Activated gamma-delta T cell treated with anti-CD3 and anti-CD28 coated beads, Interleukin-2, amount 50 U/mL, for 16 hours (primary cell): Measurements from ENCODE around the gene DUSP14.
A peak's percentile ranks its signal among the peaks of the same experiment; 100 is the strongest.
"Not testable (repeated sequence)": the region's sequence is repeated elsewhere in the genome, so short reads cannot be mapped to it uniquely, and the experiment has no call there.

Experiments used
- DNase-seq: peaks from one replicate; pipeline ENCODE4 v3.0.0-alpha.2; 2020; ENCODE audit warnings: low read depth

Gene DUSP14, protein sequence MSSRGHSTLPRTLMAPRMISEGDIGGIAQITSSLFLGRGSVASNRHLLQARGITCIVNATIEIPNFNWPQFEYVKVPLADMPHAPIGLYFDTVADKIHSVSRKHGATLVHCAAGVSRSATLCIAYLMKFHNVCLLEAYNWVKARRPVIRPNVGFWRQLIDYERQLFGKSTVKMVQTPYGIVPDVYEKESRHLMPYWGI

DNA sequence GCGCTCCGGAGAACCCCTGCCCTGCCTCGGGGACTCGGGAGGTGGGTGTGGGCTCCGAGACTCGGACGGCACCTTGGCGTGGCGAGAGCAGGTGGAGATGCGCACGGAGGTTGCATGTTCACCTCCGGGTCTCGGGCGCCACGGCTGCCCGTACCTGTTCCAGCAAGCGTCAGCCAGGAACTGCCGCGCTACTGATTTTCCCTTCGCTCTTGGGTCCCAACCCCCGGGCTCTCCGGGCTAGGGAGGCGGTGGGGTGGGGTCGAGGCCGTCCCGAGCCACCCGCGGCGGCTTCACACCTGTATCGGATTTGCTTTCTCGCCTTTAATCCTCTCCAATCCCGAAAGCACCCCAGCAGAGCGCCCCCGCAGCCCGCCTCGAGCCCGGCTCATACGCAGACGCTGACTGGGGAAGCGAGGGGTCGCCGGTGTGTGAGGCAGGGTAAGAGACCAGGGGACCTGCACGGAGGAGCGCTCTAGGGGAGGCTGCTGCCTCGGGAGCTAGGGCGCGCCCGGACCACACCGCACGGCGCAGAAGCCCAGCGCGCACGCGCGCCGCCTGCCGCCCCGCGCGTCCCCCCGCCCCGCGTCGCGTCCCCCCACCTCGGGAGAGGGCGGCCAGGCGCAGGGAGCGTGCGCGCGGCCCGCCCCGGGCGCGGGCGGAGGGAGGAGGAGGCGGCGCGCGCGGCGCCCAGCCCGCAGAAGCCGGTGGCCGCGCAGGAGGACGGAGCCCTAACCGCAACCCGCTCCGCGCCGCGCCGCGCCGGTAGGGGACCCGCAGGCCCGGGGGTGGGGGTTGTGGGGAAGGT is at the start of gene DUSP14:
DUSP14 (plus strand) TSS at position 695 of the 805 bp plus-strand sequence. CDS start 22,382 bp downstream, outside the sequence.
- peak; percentile 73 for DNase-seq

DNA sequence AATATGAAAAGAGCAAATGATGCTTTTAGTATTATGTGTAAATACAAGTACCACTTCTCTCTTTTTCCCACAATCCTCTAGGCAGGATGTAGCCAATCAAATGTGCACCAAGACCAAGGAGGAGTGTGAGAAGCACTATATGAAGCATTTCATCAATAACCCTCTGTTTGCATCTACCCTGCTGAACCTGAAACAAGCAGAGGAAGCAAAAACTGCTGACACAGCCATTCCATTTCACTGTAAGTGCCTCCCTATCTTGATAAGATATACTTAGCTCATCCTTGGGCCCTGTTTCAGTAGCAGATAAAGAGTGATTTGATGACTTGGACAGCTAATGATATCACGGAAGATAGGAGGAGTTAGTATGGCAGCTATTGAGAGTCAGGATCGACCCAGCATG is 49.3 kb upstream of the DUSP14 start:
- no peak for DNase-seq

DNA sequence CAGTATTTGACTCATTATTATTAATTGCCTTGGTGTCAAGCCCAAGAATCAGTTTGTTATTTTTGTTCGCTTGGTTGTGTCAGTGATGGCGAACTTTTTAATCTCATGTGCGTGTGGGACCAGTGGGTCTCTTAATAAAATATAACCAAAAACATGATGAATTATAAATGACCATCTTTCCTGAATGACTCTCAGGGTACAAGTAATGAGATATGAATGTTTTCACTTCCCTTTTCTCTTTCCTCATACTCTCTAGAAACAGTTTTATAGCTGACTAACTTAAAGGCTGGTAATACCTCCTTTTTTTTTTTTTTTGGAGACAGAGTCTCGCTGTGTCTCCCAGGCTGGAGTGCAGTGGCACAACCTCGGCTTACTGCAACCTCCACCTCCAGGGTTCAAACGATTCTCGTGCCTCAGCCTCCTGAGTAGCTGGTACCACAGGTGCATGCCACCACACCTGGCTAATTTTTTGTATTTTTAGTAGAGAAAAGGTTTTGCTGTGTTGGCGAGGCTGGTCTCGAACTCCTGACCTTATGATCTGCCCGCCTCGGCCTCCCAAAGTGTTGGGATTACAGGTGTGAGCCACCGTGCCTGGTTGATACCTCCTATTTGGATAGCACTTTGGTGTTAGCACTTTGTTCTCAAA is 48.2 kb upstream of the DUSP14 start:
- not testable (repeated sequence) for DNase-seq

DNA sequence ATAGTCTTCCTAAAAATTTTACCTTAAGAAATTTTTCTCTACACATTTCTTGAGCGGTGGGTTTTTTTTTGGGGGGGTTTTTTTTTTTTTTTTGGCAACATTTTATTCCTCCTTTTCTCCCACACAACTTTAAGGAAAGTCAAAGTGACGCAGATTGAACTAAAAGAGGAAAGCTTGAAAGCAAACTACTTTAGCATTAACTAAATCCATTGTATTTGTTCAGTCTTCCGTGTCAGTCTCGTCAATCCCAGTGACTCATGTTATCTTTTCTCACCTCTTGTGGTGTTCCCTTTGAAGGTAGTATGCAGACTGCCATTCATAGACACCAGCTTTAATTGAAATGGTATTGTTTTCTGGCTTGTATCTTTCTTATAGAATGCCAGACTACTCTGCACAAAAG is 43.7 kb upstream of the DUSP14 start:
- DNase-seq, result no peak

DNA sequence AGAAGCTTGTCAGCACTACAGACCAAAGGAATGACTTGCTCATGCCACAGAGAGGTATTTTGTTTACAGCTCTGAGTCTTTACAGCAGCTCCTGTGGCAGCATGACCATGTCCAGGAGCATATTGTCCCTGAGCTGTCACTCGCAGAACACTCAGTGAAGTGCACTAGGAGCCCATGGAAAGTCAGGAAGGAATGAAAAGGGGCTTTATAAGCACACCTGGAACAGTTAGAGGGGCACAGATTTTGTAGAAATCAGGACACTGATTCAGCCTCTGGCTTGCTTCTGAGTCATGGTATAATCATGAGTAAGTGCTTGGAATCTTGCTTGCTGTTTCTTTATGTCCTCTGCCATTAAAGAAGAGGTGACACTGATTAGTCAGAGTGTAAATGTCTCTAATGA is 42.0 kb upstream of the DUSP14 start:
- no peak for DNase-seq

DNA sequence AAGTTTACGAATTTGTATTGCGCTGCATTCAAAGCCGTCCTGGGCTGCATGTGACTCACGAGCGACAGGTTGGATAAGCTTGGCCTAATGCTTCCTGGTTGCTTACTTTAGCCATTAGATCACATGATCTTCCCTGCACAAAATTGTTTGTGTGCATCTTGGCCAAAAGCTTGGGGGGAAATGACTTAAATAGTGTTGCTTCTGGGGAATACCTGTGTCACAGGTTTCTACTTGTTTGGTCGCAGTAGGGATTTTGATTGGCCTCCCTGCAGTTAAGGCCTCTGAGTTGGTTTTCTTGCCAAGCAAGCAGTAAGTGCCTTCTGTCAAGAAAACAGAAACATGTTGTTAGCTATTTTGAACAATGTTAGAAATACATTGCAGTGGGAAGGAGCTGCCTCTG is 39.6 kb upstream of the DUSP14 start:
- no peak for DNase-seq

DNA sequence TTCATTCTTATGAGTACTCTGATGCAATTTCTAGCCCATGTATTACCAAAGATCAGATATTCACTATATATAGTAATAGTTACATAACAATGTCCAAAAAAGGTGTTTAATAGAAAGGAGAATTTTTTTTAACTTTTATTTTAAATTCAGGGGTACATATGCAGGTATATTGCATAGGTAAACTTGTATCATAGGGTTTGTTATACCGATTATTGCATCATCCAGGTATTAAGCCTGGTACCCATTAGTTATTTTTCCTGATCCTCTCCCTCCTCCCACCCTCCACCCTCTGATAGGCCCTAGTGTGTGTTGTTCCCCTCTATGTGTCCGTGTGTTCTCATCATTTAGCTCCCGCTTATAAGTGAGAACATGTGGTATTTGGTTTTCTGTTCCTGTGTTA is 31.9 kb upstream of the DUSP14 start:
- not testable (repeated sequence) for DNase-seq

DNA sequence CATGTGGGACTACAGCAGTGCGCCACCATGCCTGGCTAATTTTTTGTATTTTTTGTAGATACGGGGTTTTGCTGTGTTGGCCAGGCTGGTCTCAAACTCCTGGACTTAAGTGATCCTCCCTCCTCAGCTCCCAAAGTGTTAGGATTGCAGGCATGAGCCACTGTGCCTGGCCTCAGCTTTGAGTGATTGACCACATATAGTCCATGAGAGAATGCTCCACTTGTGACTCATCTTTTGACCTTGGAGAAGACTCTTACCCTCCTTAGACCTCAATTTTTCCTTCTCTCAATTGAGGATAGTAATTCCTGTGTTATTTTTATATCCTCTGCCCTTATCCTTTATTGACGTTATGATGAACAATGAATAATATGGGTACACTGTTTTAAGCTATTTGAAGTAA is 30.9 kb upstream of the DUSP14 start:
- no peak for DNase-seq

DNA sequence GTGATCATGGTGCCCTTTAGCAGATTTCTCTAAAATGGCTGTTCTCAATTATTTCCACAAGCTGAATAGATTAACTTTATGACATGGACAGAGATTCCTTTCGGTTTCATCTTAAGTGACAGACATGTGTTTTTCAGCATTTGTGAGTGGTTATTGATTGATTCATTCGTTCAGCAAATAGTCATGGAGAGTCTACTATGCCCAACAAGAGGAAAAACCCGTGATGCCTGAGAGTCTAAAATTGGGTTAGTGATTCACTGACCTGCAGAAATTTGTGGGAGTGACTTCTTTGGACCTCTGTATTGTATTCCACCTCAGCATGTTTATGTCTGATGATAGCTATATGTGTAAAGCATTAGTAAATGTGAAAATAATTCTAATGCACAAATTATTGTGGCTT is 28.0 kb upstream of the DUSP14 start:
- DNase-seq, result no peak

DNA sequence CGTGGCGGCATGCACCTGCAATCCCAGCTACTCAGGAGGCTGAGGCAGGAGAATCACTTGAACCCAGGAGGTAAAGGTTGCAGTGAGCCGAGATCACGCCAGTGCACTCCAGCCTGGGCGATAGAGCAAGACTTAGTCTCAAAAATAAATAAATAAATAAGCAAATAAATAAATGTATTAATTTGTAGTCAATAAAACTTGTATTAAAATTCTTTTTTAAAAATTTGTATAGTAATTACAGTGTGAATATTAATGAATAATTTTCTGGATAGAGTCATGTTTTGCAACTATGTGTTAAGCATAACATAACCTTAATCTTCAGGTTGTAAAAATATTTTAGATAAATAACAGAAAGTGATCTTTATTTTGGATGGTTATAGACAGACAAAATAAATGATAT is 27.2 kb upstream of the DUSP14 start:
- DNase-seq, result no peak

DNA sequence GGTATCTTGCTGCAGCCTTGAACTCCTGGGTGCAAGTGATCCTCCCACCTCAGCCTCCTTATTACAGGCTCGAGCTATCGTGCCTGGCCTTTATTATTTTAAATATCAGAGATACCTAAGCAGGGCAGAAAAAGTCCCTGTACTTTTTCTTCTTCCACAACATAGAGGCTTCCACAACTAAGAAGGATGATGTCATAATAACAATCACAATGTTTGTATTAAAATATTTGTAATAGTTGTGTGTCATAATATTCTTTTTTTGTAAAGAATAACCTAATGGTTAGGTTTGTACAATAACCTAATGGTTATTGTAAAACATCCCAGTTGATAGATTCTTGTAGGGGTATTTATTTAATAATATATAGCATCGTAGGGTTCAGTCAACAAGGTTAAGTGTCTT is 26.7 kb upstream of the DUSP14 start:
- no peak for DNase-seq

DNA sequence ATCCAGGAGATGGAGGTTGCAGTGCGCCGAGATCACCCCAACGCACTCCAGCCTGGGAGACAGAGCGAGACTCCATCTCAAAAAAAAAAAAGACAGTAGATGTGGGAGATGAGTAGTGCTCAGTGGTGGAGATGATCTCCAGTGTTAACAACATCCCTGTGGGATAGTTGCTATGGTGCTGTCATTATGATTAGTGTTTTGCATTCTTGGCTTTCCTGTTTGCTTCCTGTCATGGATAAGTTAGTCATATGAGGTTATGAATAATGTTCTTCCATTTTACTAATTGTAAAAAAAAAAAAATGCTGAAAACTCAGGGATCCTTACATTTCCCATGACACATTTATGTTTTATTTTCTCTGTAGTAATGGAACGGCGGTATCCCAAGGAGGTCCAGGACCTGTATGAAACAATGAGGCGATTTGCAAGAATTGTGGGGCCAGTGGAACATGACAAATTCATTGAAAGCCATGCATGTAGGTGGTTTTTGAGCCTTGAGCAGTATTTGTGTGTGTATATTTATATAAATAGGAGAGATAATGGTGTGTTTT is 24.5 kb upstream of the DUSP14 start:
- no peak for DNase-seq

DNA sequence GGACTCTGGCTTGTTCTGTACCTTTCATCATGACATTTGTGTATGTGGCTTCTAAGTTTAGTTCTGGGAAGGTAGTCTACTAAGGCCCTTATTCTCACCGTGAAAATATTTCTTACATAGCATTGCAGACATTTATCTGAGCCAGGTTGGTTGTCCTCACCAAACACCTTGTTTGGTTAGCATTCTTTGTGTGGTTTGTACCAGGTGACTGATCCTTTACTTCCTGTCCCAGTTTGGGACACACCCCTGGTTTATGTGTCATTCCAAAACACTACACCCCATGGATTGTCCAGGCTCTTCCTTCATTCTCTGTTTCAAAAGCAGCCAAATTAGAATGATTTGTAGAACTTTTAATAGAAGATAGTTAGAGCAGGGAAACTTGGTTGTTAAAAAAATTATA is 23.2 kb upstream of the DUSP14 start:
- no peak for DNase-seq

DNA sequence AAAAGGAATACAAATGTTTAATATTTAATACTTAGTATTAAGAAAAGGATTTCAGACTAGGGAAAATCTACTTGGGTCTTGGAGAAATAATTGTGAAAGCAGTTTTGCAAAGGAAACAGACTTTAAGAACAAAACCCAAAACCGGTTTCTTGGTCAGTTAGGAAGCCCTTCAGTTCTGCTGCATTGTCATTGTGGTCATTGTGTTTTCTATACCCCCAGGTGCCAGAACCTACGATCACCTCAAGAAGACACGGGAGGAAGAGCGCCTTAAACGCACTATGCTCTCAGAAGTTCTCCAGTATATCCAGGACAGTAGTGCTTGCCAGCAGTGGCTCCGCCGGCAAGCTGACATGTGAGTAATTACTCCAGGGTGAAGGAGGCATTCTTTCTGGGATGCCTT is 19.5 kb upstream of the DUSP14 start:
- no peak for DNase-seq

DNA sequence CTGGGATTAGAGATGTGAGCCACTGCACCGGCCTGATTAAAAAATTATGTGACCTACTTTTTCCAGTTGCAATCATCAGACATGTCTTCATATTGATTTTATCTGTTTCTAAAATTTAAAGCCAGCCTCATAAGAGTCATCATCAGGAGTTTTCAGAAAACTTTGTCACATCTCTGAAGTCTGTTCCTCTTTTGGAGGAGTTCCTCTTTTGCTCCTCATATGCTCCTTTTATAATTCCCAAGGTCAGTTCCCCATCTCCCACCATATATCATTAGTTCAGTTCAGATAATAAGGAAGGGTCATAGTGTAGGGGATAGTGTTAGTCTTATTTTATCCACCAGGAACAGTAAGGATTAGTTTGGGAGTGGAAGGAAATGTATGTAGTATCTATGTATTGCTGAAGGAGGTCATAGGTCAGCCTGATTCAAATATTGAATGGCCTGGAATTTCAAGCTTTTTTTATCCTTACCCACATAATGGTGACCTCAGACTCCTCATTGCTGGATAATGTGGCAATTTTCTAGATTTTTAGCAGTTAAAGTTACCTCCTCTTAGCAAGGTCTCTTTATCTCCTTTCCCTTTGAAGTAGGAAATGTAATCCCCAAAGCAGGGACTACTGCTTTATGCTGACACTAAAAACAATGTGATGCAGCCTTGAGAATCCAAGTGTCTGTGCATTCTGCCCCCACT is 13.8 kb upstream of the DUSP14 start:
- no peak for DNase-seq

DNA sequence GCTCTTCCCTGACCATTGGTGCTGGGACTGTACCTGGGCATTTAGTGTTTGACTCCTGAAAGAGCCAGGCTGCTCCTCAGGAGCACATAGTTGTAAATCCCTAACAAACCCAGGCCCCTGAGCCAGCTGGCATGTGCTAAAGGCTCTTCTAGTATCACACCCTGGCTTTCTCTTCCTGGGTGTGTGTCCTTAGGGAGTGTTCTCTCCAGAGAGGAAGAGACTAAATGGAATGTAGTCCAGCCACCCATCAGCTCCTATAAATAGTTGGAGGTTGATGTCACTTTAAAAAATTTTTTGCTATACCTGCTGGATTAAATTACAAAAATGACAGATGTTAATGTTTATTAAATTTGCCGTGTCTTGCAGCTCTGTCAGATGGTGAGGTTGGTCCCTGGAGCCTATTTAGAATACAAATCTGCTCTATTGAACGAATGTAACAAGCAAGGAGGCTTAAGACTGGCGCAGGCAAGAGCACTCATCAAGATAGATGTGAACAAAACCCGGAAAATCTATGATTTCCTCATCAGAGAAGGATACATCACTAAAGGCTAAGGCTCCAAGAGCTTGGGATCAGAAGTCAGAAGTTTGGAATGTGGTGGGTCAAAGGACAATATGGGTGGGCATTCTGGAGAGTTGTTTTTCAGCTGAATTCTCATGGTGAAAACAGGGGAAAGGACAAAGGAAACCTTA is 13.1 kb upstream of the DUSP14 start:
- no peak for DNase-seq

DNA sequence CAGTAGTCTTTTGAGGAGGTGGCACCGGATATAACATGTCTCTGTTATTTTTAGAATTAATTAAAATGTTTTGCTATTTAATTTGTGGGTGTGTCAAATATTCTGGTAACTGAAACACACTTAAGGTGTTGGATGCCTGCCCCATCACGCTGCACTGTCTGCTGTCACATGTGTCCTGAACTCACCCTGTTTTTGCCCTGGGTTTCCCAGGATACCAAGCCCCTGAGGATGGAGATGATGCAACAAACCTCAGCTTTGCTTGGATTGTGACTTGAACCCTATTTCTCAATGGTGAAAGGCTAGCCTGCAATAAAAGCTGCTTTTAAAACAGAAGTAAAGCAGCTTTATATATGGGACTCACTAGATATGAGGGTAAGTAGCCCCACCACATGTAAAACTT is 11.5 kb upstream of the DUSP14 start:
- DNase-seq, result no peak

DNA sequence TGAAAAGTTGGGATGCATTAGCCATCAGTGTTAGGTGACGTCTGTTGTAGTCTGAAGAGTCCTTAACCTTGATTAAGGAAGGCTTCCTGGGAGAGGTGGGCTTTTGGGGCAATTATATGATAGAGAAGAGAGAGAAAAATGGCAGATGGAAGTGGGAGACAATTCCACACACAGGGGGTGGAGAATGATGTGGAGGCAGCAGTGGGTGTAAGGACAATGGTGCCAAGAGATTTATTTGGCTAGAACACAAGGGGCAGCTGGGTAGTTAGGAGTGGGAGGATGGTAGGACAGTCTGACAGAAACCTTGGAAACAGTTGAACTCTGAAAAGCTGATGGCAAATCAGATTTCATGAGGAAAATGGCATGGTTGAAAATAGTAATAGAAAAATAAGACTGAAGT is 10.7 kb upstream of the DUSP14 start:
- no peak for DNase-seq

DNA sequence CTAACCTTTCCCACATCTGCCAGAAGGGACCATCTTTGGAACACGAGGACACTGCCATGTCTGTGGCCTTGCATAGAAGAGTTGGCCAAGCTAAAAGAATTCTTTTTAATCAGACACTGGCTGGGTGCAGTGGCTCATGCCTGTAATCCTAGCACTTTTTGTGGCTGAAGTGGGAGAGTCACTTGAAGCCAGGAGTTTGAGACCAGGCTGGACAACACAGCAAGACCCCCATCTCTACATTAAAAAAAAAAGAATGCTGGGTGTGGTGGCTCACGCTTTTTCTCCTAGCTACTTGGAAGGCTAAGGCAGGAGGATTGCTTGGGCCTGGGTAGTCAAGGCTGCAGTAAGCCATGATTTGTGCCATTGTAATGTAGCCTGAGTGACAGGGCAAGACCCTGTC is 9.3 kb upstream of the DUSP14 start:
- no peak for DNase-seq

DNA sequence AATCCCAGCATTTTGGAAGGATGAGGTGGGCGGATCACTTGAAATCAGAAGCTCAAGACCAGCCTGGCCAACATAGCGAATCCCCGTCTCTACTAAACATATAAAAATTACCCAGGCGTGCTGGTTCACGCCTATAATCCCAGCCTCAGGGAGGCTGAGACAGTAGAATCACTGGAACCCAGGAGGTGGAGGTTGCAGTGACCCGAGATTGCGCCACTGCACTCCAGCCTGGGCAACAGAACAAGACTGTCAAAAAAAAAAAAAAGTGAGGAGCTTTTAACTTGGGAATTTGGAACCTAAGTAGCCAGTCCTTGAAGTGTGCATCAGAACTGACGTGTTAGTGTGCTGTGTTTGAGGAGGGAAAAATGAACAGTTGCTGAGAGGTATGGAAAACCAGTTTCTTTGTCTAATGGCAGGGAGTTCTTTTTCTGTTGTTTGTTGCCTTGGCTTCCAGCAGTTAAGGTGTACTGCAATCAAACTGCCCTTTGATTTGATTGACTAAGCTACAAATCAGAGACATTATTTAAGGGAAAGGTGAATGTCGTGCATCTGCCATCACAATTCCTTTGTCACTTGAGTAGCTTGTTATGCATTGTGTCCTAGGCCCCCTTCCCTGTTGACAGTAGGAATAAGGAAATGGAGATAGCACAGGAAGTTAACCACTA is 8.6 kb upstream of the DUSP14 start:
- DNase-seq, result no peak

DNA sequence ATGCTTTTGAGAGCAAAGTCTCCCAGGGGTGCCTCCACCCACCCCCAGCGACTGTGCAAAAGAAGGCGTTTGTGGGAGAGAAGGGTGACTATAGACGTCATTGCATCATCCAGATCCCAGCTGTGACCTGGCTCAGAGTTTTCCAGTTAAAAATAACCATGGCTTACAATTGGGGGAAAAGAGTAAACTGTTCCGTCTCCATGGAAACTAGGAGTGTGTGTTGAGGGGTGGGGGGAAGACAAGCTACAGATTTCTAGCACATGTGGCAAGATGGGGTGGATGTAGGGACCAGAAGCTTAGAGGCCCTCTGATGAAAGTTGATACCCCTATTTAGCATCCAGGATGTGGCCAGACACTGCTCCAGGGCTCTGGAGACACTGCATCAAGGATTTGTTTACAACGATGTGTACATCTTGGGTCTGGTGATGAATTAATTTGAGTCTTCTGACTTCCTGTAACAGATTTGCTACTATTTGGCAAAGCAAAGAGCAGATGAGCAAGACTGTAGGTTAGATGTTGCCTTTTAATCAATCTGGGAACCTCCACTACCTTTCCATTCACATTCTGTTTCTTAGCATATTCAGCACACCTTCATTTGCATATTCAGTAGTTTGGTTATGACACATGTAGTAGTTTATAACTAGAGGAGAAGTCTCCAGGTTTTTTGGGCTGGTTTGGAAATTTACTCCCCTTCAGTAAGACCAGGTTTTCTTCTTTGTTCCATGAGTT is 6.2 kb upstream of the DUSP14 start:
- DNase-seq, result no peak
